Upper lobe of right lung (tissue), 1 donor: ENCODE measurements around the gene WTIP. TPM values are rescaled to one million over a fixed set of nuclear protein-coding genes. Genes with fewer than 3 reads are reported as not detected.
A peak's percentile ranks its signal among the peaks of the same experiment; 100 is the strongest.

Experiments used
- ATAC-seq: fragments of 200-7000 bp; cut with Tn5 transposase; one replicate; pipeline ENCODE4 v1.9.1; 2020; ENCODE audit warnings: mild to moderate bottlenecking, moderate library complexity
- DNase-seq: peaks from one replicate; pipeline ENCODE4 v3.0.0-alpha.2; 2020
- H3K27ac ChIP-seq: fragments of 200-600 bp; one replicate; pipeline ENCODE4 v1.8.0; 2022
- H3K27me3 ChIP-seq: fragments of 200-600 bp; one replicate; pipeline ENCODE4 v1.8.0; 2022; ENCODE audit warnings: mild to moderate bottlenecking
- H3K36me3 ChIP-seq: fragments of 200-600 bp; one replicate; pipeline ENCODE4 v1.8.0; 2022
- H3K4me1 ChIP-seq: fragments of 200-600 bp; one replicate; pipeline ENCODE4 v1.8.0; 2022
- H3K4me3 ChIP-seq: fragments of 200-600 bp; one replicate; pipeline ENCODE4 v1.8.0; 2022; ENCODE audit warnings: mild to moderate bottlenecking
- H3K9me3 ChIP-seq: fragments of 200-600 bp; one replicate; pipeline ENCODE4 v1.8.0; 2022
- CTCF ChIP-seq: fragments of 200-600 bp; IDR thresholded peaks from one replicate; pipeline ENCODE4 v1.8.0; 2022; ENCODE audit warnings: antibody characterized with exemption
- intact Hi-C: fragments of 100-400 bp; cut with DNase I; formaldehyde crosslinking; loops from one replicate; pipeline ENCODE4 v1.11.0; 2022
- total RNA-seq: library from RNA; stranded (reverse); fragmentation: NEBNext Ultra II Directional; extraction: Animal tissue kit (Norgen Biotek cat#: 25700); gene quantifications from one replicate; pipeline ENCODE4 v1.2.1, GENCODE V29; 2021
- donor health status: DM: no; HTN: yes; CAD: no; lungs with severe emphysema.

The WTIP gene
- total RNA-seq, 1 donor from 2014 or later = 37.1 TPM

DNA sequence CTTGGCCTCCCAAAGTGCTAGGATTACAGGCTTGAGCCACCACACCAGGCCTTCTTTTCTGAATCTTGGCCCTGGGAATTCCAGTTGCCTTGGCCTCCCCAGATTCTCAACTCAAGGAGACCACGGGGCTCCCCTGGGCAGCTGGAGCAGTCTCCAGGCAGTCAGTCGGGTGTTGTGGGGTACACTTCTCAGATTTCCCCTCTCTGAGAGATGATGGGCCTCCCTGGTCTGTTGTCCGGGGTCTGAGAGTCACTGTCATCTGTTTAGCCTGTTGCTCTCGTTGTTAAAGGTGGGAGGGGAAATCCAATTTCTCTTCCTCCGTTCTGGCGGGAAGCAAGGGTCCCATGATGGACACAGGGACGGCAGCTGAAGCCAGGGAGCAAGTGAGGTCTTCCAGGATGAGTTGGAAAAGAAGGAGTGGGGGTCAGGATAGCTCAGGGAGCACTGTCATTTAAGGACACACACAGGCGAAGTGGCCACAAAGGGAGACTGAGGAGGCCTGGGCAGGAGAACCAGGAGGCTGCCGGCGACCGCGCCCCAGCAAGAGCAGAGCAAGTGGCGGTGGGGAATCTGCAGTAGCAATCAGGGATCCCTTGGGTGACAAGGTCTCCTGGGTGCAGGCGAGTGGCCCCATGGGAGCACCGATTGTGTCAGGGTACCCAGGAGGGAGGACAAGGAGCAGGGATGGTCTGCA, 15.7 kb downstream of the WTIP start:
- ATAC-seq = no peak
- DNase-seq = no peak
- H3K9me3 ChIP-seq = no peaks in the 10 kb centered on the region
- H3K4me3 ChIP-seq = no peak overlapping the region
- intact Hi-C loops = no loop called here
- no peak for TF ChIP-seq CTCF
- peaks cover 34% of the 10 kb centered on the region for H3K36me3 ChIP-seq
- H3K27me3 ChIP-seq = no peaks in the 10 kb centered on the region
- no peak overlapping the region for H3K27ac ChIP-seq
- H3K4me1 ChIP-seq = peaks cover 4% of the 10 kb centered on the region

DNA sequence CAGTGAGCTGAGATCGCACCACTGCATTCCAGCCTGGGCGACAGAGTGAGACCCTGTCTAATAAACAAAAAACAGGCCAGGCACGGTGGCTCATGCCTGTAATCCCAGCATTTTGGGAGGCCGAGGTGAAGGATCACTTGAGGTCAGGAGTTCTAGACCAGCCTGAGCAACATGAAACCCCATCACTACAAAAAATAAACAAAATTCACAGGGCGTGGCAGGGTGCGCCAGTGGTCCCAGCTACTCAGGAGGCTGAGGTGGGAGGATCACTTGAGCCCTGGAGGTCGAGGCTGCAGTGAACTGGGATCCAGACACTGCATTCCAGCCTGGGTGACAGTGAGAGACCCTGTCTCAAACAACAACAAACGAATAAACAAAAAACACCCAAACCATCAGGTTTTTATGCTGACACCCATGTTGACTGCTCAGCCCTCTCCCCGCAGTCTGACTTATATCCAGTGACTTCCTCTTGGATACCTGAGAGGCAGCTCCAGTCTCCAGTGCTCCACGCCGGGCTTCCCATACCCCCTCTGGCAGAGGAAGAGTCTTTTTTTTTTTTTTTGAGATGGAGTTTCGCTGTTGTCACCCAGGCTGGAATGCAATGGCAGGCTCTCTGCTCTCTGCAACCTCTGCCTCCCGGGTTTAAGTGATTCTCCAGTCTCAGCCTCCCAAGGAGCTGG, 17.7 kb downstream of the WTIP start:
- H3K9me3 ChIP-seq = no peaks in the 10 kb centered on the region
- intact Hi-C loops = no loop called here
- DNase-seq = no peak
- no peaks in the 10 kb centered on the region for H3K27me3 ChIP-seq
- no peak for TF ChIP-seq CTCF
- H3K4me3 ChIP-seq = no peak overlapping the region
- H3K4me1 ChIP-seq = peaks cover 4% of the 10 kb centered on the region
- H3K27ac ChIP-seq = no peak overlapping the region
- peaks cover 16% of the 10 kb centered on the region for H3K36me3 ChIP-seq
- ATAC-seq = no peak

- DNase-seq = peak; percentile 57
Observed at GRCh38 chr19:34500656-34501120, 19.1 kb downstream of the WTIP start.

GRCh38 chr19:34501339-34502320, 20.1 kb downstream of the WTIP start:
- H3K4me1 ChIP-seq = peaks cover 4% of the 10 kb centered on the region
- intact Hi-C loops = no loop called here
- H3K27ac ChIP-seq = no peak overlapping the region
- H3K36me3 ChIP-seq = no peaks in the 10 kb centered on the region
- DNase-seq = peak; percentile 96
- TF ChIP-seq CTCF = peak; percentile 99
- no peaks in the 10 kb centered on the region for H3K9me3 ChIP-seq
- peak; percentile 96 for ATAC-seq
- H3K27me3 ChIP-seq = no peaks in the 10 kb centered on the region
- H3K4me3 ChIP-seq = no peak overlapping the region

More at GRCh38 chr19:34500656-34501120, 19.1 kb downstream of the WTIP start:
- no peaks in the 10 kb centered on the region for H3K27me3 ChIP-seq
- no peaks in the 10 kb centered on the region for H3K9me3 ChIP-seq
- H3K27ac ChIP-seq = no peak overlapping the region
- no peak overlapping the region for H3K4me3 ChIP-seq
- intact Hi-C loops = no loop called here
- ATAC-seq = no peak
- peaks cover 4% of the 10 kb centered on the region for H3K4me1 ChIP-seq
- H3K36me3 ChIP-seq = peaks cover 2% of the 10 kb centered on the region
- TF ChIP-seq CTCF = no peak

DNA sequence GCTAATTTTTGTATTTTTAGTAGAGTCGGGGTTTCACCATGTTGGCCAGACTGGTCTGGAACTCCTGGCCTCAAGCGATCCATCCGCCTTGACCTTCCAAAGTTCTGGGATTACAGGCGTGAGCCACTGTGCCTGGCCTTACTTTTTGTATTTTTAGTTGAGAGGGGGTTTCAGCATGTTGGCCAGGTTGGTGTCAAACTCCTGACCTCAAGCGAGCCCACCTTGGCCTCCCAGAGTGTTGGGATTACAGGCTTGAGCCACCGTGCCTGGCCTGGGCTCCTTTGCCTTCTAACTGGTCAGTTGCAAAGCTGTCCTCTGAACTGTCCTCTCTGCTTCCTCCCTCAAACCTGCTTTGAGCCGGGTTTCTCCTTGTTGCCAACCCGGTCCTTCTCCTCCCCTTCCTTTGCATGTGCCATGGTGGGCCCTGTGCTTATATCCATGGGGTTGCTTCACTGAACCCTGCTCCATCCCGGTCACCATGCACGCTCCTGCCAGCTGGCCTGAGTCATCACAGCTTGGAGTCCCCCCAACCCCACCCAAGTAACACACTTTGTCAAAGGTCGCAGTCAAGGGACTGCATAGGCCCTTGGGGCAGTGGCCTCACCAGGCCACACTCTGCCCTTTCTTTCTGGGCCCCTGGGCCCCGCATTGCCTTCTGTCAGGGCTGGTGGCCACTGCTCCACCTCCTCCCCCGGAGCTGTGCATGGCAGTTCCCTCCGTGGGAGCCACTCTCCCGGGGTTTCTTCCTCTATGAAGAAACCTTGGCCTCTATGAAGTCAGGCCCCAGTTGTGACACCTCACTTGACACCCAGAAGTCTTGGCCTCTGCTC, 21.2 kb downstream of the WTIP start:
- no peak for TF ChIP-seq CTCF
- ATAC-seq = no peak
- Histone ChIP-seq H3K27me3 (no peaks in the 10 kb centered on the region), H3K36me3 (no peaks in the 10 kb centered on the region), H3K9me3 (no peaks in the 10 kb centered on the region), H3K27ac (no peak overlapping the region), H3K4me3 (no peak overlapping the region), H3K4me1 (peaks cover 4% of the 10 kb centered on the region)
- DNase-seq = peak; percentile 59
- intact Hi-C loops = no loop called here
